Measurements from ENCODE around the gene TFE3. TPM values are rescaled to one million over a fixed set of nuclear protein-coding genes. Genes with fewer than 3 reads are reported as not detected.

Gene TFE3
- total and polyA plus RNA-seq, 11 donors: 12.1 to 61.2 (median 23.6) TPM

- DNase-seq: no peak
- H3K27me3 ChIP-seq: peaks cover 0 to 6% (median 0%) of the 10 kb centered on the region in 9 donors
- intact Hi-C loops (cut with DNase I): no loop called here
- no peak for TF ChIP-seq CTCF (IDR thresholded peaks at IDR 0.05)
- no peak for TF ChIP-seq POLR2A (IDR thresholded peaks at IDR 0.05)
- peaks cover 0 to 36% (median 25%) of the 10 kb centered on the region in 9 donors for H3K36me3 ChIP-seq
- no peak overlapping the region for H3K27ac ChIP-seq
- H3K4me1 ChIP-seq: peaks cover 0 to 6% (median 0%) of the 10 kb centered on the region in 12 donors
- no peak overlapping the region for H3K4me3 ChIP-seq
- peaks cover 0 to 8% (median 0%) of the 10 kb centered on the region in 12 donors for H3K9me3 ChIP-seq
- no peak for ATAC-seq
- WGBS, 4 donors: 68 to 95% (median 83%) methylated on average over 1 of the region's 1 CpG
These were observed 45.3 kb downstream of the TFE3 start for GRCh38 chrX:48997865-48998264.

- H3K4me1 ChIP-seq: peaks cover 0 to 6% (median 0%) of the 10 kb centered on the region in 12 donors
- WGBS, 4 donors: 73 to 96% (median 87%) methylated on average over 3 of the region's 3 CpGs
- no peak overlapping the region for H3K4me3 ChIP-seq
- peaks cover 0 to 39% (median 27%) of the 10 kb centered on the region in 9 donors for H3K36me3 ChIP-seq
- DNase-seq: no peak
- peaks cover 0 to 8% (median 0%) of the 10 kb centered on the region in 12 donors for H3K9me3 ChIP-seq
- no peak overlapping the region for H3K27ac ChIP-seq
- ATAC-seq: no peak
- TF ChIP-seq CTCF (IDR thresholded peaks at IDR 0.05): no peak
- TF ChIP-seq POLR2A (IDR thresholded peaks at IDR 0.05): no peak
- intact Hi-C loops (cut with DNase I): no loop called here
- H3K27me3 ChIP-seq: peaks cover 0 to 6% (median 0%) of the 10 kb centered on the region in 9 donors
These were observed 45.7 kb downstream of the TFE3 start for GRCh38 chrX:48997455-48997854.

GRCh38 chrX:48996969-48997368 is 46.2 kb downstream of the TFE3 start:
- DNase-seq: no peak
- ATAC-seq: no peak
- Histone ChIP-seq H3K27ac (no peak overlapping the region), H3K4me3 (no peak overlapping the region), H3K4me1 (peaks cover 0 to 6% (median 0%) of the 10 kb centered on the region in 12 donors), H3K36me3 (peaks cover 0 to 41% (median 27%) of the 10 kb centered on the region in 9 donors), H3K27me3 (peaks cover 0 to 6% (median 0%) of the 10 kb centered on the region in 9 donors), H3K9me3 (peaks cover 0 to 4% (median 0%) of the 10 kb centered on the region in 12 donors)
- WGBS, 4 donors: 55 to 80% (median 68%) methylated on average over 6 of the region's 6 CpGs
- no peak for TF ChIP-seq CTCF (IDR thresholded peaks at IDR 0.05)
- TF ChIP-seq POLR2A (IDR thresholded peaks at IDR 0.05): no peak
- intact Hi-C loops (cut with DNase I): no loop called here

GRCh38 chrX:48992341-48992740 is 50.8 kb downstream of the TFE3 start:
- intact Hi-C loops (cut with DNase I): no loop called here
- peaks cover 0 to 12% (median 0%) of the 10 kb centered on the region in 9 donors for H3K27me3 ChIP-seq
- peaks cover 0 to 65% (median 27%) of the 10 kb centered on the region in 9 donors for H3K36me3 ChIP-seq
- TF ChIP-seq POLR2A (IDR thresholded peaks at IDR 0.05): no peak
- TF ChIP-seq CTCF (IDR thresholded peaks at IDR 0.05): no peak
- H3K9me3 ChIP-seq: no peaks in the 10 kb centered on the region
- H3K27ac ChIP-seq: no peak overlapping the region
- ATAC-seq (no peak), DNase-seq (no peak)
- no peaks in the 10 kb centered on the region for H3K4me1 ChIP-seq
- no peak overlapping the region for H3K4me3 ChIP-seq

All from heart left ventricle (tissue), 16 donors.